Measurements from ENCODE around the gene ZSWIM6.

The ZSWIM6 gene

GRCh38 chr5:61306531-61307131, 25.4 kb upstream of the ZSWIM6 start:
- DNase-seq (ENCODE audit: low read depth in 1 of 2, low spot score in 1 of 2): no peak

- DNase-seq (ENCODE audit: low read depth in 1 of 2, low spot score in 1 of 2): no peak
Measured at GRCh38 chr5:61307191-61307590, 24.9 kb upstream of the ZSWIM6 start.

- no peak for DNase-seq (ENCODE audit: low read depth in 1 of 2, low spot score in 1 of 2)
Measured at GRCh38 chr5:61307611-61308010, 24.4 kb upstream of the ZSWIM6 start.

- DNase-seq (ENCODE audit: low read depth in 1 of 2, low spot score in 1 of 2): no peak
Measured at GRCh38 chr5:61308712-61309111, 23.3 kb upstream of the ZSWIM6 start.

GRCh38 chr5:61309115-61309514, 22.9 kb upstream of the ZSWIM6 start:
- DNase-seq (ENCODE audit: low read depth in 1 of 2, low spot score in 1 of 2): no peak

- DNase-seq (ENCODE audit: low read depth in 1 of 2, low spot score in 1 of 2): no peak
Measured at GRCh38 chr5:61311056-61311610, 20.9 kb upstream of the ZSWIM6 start.

GRCh38 chr5:61311836-61312808, 19.9 kb upstream of the ZSWIM6 start:
- DNase-seq (ENCODE audit: low read depth in 1 of 2, low spot score in 1 of 2): no peak

GRCh38 chr5:61313960-61314681, 17.9 kb upstream of the ZSWIM6 start:
- no peak for DNase-seq (ENCODE audit: low read depth in 1 of 2, low spot score in 1 of 2)

- DNase-seq (ENCODE audit: low read depth in 1 of 2, low spot score in 1 of 2): no peak
Measured at GRCh38 chr5:61318376-61318775, 13.7 kb upstream of the ZSWIM6 start.

GRCh38 chr5:61319388-61320146, 12.5 kb upstream of the ZSWIM6 start:
- no peak for DNase-seq (ENCODE audit: low read depth in 1 of 2, low spot score in 1 of 2)

- no peak for DNase-seq (ENCODE audit: low read depth in 1 of 2, low spot score in 1 of 2)
Measured at GRCh38 chr5:61320860-61321259, 11.2 kb upstream of the ZSWIM6 start.

- no peak for DNase-seq (ENCODE audit: low read depth in 1 of 2, low spot score in 1 of 2)
Measured at GRCh38 chr5:61321669-61322068, 10.4 kb upstream of the ZSWIM6 start.

GRCh38 chr5:61322738-61323725, 9.0 kb upstream of the ZSWIM6 start:
- no peak for DNase-seq (ENCODE audit: low read depth in 1 of 2, low spot score in 1 of 2)

GRCh38 chr5:61327760-61328753, 4.0 kb upstream of the ZSWIM6 start:
- DNase-seq (ENCODE audit: low read depth in 1 of 2, low spot score in 1 of 2): no peak

GRCh38 chr5:61328791-61329549, 3.1 kb upstream of the ZSWIM6 start:
- DNase-seq (ENCODE audit: low read depth in 1 of 2, low spot score in 1 of 2): no peak

- no peak for DNase-seq (ENCODE audit: low read depth in 1 of 2, low spot score in 1 of 2)
Measured at GRCh38 chr5:61329550-61330128, 2.4 kb upstream of the ZSWIM6 start.

GRCh38 chr5:61330341-61330844, 1.7 kb upstream of the ZSWIM6 start:
- DNase-seq (ENCODE audit: low read depth in 1 of 2, low spot score in 1 of 2): no peak

Measured in stimulated activated CD4-positive, alpha-beta T cell treated with anti-CD3 and anti-CD28 coated beads, Interleukin-15, amount 100 ng/mL, for 1 hour (primary cell).